Cardiac septum (tissue), 1 donor: ENCODE results near the gene GPR62. TPM values are rescaled to one million over a fixed set of nuclear protein-coding genes. Genes with fewer than 3 reads are reported as not detected.

Experiments used
- DNase-seq: peaks from one replicate; pipeline ENCODE4 v3.0.0-alpha.2; 2020; ENCODE audit warnings: low spot score
- intact Hi-C: fragments of 100-400 bp; cut with DNase I; formaldehyde crosslinking; loops from one replicate; pipeline ENCODE4 v1.14.0; 2022
- total RNA-seq: library from RNA; stranded (reverse); fragmentation: NEBNext Ultra II Directional; extraction: Animal tissue kit (Norgen Biotek cat#: 25700); gene quantifications from one replicate; pipeline ENCODE4 v1.2.1, GENCODE V29; 2021
- donor health status: DM: no; HTN: no; CAD: no.

Gene GPR62
- total RNA-seq, 1 donor from 2014 or later, result 0.16 TPM

- intact Hi-C loops, result no loop called here
These were observed 18.2 kb upstream of the GPR62 start for GRCh38 chr3:51937014-51937413.

GRCh38 chr3:51937611-51938450, 17.4 kb upstream of the GPR62 start:
- DNase-seq, result peak; percentile 56
- intact Hi-C loops, result no loop called here

More at GRCh38 chr3:51937014-51937413, 18.2 kb upstream of the GPR62 start:
- no peak for DNase-seq

- intact Hi-C loops, result no loop called here
- DNase-seq, result peak; percentile 47
These were observed 16.3 kb upstream of the GPR62 start for GRCh38 chr3:51938780-51939425.

GRCh38 chr3:51940648-51941462, 14.3 kb upstream of the GPR62 start:
- intact Hi-C loops, result loop anchor here (5.0 kb wide), 2 partner anchors 111 to 201 kb away; no protein-coding TSS in a partner anchor
- no peak for DNase-seq

- DNase-seq, result no peak
- intact Hi-C loops, result loop anchor here (5.0 kb wide), 2 partner anchors 111 to 201 kb away; no protein-coding TSS in a partner anchor
These were observed 13.8 kb upstream of the GPR62 start for GRCh38 chr3:51941463-51941797.

- peak; percentile 99 for DNase-seq
- intact Hi-C loops, result loop anchor here (1.0 to 5.0 kb wide), 4 partner anchors 32 to 200 kb away; partner anchors contain the start of genes ABHD14B and RPL29
These were observed 13.2 kb upstream of the GPR62 start, which contains the start of the genes PARP3 and RRP9 for GRCh38 chr3:51941798-51942602. Gene PARP3 (plus strand): TSS chr3:51942363. CDS start chr3:51943356, 993 bp downstream. Gene RRP9 (minus strand): TSS chr3:51941904. CDS start chr3:51941867, 37 bp downstream.

GRCh38 chr3:51942603-51943450, 12.4 kb upstream of the GPR62 start:
- intact Hi-C loops, result loop anchor here (1.0 to 5.0 kb wide), 4 partner anchors 31 to 199 kb away; partner anchors contain the start of genes ABHD14B and RPL29
- peak; percentile 76 for DNase-seq

GRCh38 chr3:51943451-51944391, 11.5 kb upstream of the GPR62 start:
- DNase-seq, result peak; percentile 51
- intact Hi-C loops, result loop anchor here (5.0 kb wide), 2 partner anchors 109 to 199 kb away; no protein-coding TSS in a partner anchor

GRCh38 chr3:51944451-51945021, 10.6 kb upstream of the GPR62 start:
- intact Hi-C loops, result loop anchor here (5.0 kb wide), 2 partner anchors 108 to 198 kb away; no protein-coding TSS in a partner anchor
- peak; percentile 71 for DNase-seq

- intact Hi-C loops, result no loop called here
- DNase-seq, result peak; percentile 74
These were observed 9.9 kb upstream of the GPR62 start for GRCh38 chr3:51945031-51945840.

GRCh38 chr3:51945926-51946705, 9.1 kb upstream of the GPR62 start:
- intact Hi-C loops, result no loop called here
- peak; percentile 69 for DNase-seq

- intact Hi-C loops, result no loop called here
- DNase-seq, result peak; percentile 54
These were observed 8.4 kb upstream of the GPR62 start for GRCh38 chr3:51946796-51947195.

GRCh38 chr3:51947215-51947900, 7.8 kb upstream of the GPR62 start:
- intact Hi-C loops, result no loop called here
- peak; percentile 33 for DNase-seq

GRCh38 chr3:51948016-51948580, 7.1 kb upstream of the GPR62 start:
- intact Hi-C loops, result no loop called here
- DNase-seq, result no peak
